ENCODE results near the gene MBP.

MBP gene

DNA sequence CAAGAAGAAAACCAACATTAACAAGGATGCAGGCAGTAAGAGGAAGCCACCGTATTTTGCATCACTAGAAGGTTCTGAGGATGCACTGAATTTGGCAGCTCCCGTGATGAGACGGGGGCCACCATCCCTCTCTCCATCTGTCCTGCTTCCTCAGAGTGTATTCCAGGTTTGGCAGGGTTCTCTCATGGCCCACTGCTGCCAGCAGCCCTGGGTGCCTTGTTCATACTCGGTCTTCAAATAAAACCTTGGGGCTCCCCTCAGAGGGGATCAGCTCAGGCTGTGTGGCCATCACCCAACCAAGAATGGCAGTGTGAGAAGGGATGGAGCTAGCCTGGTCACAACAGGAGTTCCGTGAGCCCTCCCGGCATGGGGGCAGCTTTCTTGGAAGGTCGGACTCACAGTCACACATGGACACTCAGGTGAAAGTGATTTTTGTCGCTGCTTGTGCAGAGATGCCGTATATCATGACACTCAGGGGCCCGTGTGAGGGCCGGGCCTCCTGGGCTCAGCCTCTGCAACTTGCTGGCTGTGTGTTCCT, 12.8 kb upstream of the MBP start:
- no peak overlapping the region for H3K4me3 ChIP-seq (ENCODE audit: low read depth in 1 of 2, low read length in 1 of 2)
- H3K27me3 ChIP-seq: no peaks in the 10 kb centered on the region
- no peaks in the 10 kb centered on the region for H3K36me3 ChIP-seq
- H3K27ac ChIP-seq: no peak overlapping the region
- peaks cover 7 to 13% of the 10 kb centered on the region in 2 experiments for H3K4me1 ChIP-seq (ENCODE audit: control insufficient read depth in 1 of 2, insufficient read depth in 1 of 2, low read depth in 1 of 2, low read length in 1 of 2)
- TF ChIP-seq, protein P1, sequence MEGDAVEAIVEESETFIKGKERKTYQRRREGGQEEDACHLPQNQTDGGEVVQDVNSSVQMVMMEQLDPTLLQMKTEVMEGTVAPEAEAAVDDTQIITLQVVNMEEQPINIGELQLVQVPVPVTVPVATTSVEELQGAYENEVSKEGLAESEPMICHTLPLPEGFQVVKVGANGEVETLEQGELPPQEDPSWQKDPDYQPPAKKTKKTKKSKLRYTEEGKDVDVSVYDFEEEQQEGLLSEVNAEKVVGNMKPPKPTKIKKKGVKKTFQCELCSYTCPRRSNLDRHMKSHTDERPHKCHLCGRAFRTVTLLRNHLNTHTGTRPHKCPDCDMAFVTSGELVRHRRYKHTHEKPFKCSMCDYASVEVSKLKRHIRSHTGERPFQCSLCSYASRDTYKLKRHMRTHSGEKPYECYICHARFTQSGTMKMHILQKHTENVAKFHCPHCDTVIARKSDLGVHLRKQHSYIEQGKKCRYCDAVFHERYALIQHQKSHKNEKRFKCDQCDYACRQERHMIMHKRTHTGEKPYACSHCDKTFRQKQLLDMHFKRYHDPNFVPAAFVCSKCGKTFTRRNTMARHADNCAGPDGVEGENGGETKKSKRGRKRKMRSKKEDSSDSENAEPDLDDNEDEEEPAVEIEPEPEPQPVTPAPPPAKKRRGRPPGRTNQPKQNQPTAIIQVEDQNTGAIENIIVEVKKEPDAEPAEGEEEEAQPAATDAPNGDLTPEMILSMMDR (IDR thresholded peaks at IDR 0.05): no peak
- no peaks in the 10 kb centered on the region for H3K9me3 ChIP-seq

DNA sequence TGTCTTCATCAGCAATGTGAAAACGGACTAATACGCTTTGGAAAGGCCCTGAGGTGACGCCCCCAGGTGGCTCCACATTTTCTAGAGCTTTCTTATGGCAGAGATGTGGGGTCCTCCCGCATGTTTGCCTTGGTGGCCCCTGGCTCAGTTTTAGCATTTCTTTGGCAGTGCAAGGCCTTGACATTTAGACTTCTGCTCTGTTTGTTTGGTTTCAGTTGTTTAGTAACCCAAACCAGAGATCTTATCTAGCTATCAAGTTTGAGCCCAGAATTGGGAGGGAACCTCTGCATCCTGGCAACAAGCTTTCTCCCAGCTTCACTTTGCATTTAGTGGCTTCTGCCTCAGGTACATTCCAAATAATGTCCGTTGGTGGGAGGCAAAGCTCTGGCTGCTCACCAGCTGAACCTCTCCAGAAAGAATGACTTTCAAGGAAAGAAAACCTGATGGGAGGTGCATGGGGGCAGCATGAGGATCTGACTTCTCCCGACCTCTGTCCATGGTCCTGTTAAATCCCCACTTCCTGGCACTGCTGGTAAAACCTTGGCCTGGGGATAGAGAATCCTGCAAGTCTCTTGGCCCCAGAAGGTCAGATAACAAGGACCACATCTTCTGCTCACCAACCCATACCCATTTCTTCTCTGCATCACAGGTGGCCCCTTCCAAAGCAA, 12.0 kb upstream of the MBP start:
- no peak overlapping the region for H3K27ac ChIP-seq
- TF ChIP-seq, protein P1 (IDR thresholded peaks at IDR 0.05): no peak
- no peak overlapping the region for H3K4me3 ChIP-seq (ENCODE audit: low read depth in 1 of 2, low read length in 1 of 2)
- H3K27me3 ChIP-seq: no peaks in the 10 kb centered on the region
- peaks cover 15 to 21% of the 10 kb centered on the region in 2 experiments for H3K4me1 ChIP-seq (ENCODE audit: control insufficient read depth in 1 of 2, insufficient read depth in 1 of 2, low read depth in 1 of 2, low read length in 1 of 2)
- no peaks in the 10 kb centered on the region for H3K36me3 ChIP-seq
- H3K9me3 ChIP-seq: no peaks in the 10 kb centered on the region

DNA sequence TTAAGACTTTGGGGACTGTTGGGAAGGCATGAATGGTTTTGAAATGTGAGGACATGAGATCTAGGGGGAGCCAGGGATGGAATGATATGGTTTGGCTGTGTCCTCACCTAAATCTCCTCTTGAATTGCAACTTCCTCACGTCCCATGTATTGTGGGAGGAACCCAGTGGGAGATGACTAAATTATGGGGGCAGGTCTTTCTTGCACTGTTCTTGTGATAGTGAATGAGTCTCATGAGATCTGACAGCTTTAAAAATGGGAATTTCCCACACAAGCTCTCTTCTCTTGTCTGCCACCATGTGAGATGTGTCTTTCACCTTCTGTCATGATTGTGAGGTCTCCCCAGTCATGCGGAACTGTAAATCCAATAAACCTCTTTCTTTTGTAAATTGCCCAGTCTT, 11.5 kb upstream of the MBP start:
- TF ChIP-seq, protein P1 (IDR thresholded peaks at IDR 0.05): no peak
- Histone ChIP-seq H3K4me3 (ENCODE audit: low read depth in 1 of 2, low read length in 1 of 2) (no peak overlapping the region), H3K4me1 (ENCODE audit: control insufficient read depth in 1 of 2, insufficient read depth in 1 of 2, low read depth in 1 of 2, low read length in 1 of 2) (peaks cover 20 to 27% of the 10 kb centered on the region in 2 experiments), H3K27me3 (no peaks in the 10 kb centered on the region), H3K9me3 (no peaks in the 10 kb centered on the region), H3K36me3 (no peaks in the 10 kb centered on the region), H3K27ac (no peak overlapping the region)

DNA sequence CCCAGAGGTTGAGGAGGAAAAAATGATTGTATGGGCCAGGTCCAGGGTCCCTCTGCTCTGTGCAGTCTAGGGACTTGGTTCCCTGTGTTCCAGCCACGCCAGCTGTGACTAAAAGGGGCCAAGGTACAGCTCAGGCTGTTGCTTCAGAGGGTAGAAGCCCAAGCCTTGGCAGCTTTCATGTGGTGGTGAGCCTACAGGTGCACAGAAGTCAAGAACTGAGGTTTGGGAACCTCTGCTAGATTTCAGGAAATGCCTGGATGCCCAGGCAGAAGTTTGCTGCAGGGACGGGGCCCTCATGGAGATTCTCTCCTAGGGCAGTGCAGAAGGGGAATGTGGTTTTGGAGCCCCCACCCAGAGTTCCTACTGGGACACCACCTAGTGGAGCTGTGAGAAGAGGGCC, 10.6 kb upstream of the MBP start:
- H3K4me3 ChIP-seq (ENCODE audit: low read depth in 1 of 2, low read length in 1 of 2): no peak overlapping the region
- no peaks in the 10 kb centered on the region for H3K36me3 ChIP-seq
- H3K27me3 ChIP-seq: no peaks in the 10 kb centered on the region
- H3K4me1 ChIP-seq (ENCODE audit: control insufficient read depth in 1 of 2, insufficient read depth in 1 of 2, low read depth in 1 of 2, low read length in 1 of 2): peaks cover 20 to 27% of the 10 kb centered on the region in 2 experiments
- no peak overlapping the region for H3K27ac ChIP-seq
- no peaks in the 10 kb centered on the region for H3K9me3 ChIP-seq
- TF ChIP-seq, protein P1 (IDR thresholded peaks at IDR 0.05): no peak

DNA sequence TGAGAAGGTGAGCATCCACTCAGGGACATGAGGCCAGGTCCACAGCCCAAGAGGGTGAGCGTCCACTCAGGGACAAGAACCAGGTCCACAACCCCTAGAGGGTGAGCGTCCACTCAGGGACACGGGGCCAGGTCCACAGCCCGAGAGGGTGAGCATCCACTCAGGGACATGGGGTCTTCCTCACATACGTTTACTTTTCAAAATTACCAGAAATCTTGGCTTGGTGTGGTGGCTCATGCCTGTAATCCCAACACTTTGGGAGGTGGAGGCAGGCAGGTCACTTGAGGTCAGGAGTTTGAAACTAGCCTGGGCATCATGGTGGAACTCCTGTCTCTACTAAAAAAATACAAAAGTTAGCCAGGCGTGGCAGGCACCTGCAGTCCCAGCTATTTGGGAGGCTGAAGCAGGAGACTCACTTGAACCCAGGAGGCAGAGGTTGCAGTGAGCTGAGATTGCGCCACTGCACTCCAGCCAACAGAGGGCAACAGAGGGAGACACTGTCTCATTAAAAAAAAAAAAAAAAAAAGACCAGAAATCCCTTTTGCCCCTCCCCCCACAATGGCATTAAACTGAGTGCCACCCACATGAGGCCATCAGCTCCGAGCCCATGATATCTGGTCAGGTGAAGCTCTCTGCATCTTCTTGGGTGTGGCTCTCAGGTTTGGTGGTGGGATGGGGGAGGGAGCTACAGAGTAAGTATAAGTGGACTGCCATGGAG, 9.0 kb upstream of the MBP start:
- Histone ChIP-seq H3K27ac (no peak overlapping the region), H3K9me3 (no peaks in the 10 kb centered on the region), H3K36me3 (no peaks in the 10 kb centered on the region), H3K4me1 (ENCODE audit: control insufficient read depth in 1 of 2, insufficient read depth in 1 of 2, low read depth in 1 of 2, low read length in 1 of 2) (peaks cover 20 to 27% of the 10 kb centered on the region in 2 experiments), H3K4me3 (ENCODE audit: low read depth in 1 of 2, low read length in 1 of 2) (no peak overlapping the region), H3K27me3 (no peaks in the 10 kb centered on the region)
- TF ChIP-seq, protein P1 (IDR thresholded peaks at IDR 0.05): peak; percentile 33

Measured in neutrophil (primary cell).